ENCODE data around the gene DENND6B. TPM values are rescaled to one million over a fixed set of nuclear protein-coding genes. Genes with fewer than 3 reads are reported as not detected.

The DENND6B gene
- total and polyA plus RNA-seq, 2 of the 13 experiments (the other 11 are each of a cell fraction or from before 2014, with no cell fraction given) = 0.95 to 3.8 TPM

DNA sequence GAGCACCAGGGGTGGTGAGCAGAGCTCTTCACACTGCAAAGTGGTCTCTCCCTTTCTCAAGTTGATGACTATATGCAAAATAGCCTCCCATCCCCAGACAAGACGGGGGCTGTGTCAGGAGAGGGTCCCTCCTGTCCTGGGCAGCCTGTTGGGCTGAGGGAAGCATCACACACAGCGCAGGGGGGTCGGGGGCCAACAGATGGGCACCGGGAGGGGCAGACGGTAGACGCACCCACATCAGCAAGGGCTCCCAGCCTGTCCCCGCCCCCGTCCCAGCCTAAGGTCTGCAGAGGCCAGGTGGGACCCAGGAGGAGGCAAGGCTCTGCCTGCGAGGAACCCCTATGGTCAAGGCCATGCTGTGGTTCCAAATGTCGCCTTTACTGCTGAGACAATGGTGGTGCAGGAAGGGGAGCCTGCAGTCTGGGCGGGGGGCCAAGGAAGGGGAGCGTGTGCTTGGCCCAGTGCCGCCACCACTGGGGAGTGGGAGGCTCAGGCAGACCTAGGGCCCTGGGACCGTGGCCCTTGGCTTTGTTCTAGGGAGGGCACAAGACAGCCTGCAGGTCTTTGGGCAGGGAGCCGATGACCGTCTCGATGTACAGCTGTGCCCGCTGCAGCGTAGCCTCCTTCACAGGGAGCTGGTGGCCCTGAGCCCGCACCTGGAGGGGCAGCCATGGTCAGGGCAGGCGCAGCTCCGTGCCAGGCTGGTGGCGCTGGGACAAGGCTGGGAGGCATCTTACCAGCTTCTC lies 15.0 kb downstream of the DENND6B start (continued):
- no peak for TF ChIP-seq PAXIP1 (CRISPR knock-in tag; conservative IDR thresholded peaks at IDR 0.05)
- TF ChIP-seq, protein P1, sequence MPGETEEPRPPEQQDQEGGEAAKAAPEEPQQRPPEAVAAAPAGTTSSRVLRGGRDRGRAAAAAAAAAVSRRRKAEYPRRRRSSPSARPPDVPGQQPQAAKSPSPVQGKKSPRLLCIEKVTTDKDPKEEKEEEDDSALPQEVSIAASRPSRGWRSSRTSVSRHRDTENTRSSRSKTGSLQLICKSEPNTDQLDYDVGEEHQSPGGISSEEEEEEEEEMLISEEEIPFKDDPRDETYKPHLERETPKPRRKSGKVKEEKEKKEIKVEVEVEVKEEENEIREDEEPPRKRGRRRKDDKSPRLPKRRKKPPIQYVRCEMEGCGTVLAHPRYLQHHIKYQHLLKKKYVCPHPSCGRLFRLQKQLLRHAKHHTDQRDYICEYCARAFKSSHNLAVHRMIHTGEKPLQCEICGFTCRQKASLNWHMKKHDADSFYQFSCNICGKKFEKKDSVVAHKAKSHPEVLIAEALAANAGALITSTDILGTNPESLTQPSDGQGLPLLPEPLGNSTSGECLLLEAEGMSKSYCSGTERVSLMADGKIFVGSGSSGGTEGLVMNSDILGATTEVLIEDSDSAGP (CRISPR knock-in tag; IDR thresholded peaks at IDR 0.05; ENCODE audit: borderline replicate concordance) = peak; percentile 14; the same call in 1 of the 2 replicates
- TF ChIP-seq ZBTB10 (CRISPR knock-in tag; IDR thresholded peaks at IDR 0.05; ENCODE audit: borderline replicate concordance) = no peak
- TF ChIP-seq HNRNPL (IDR thresholded peaks at IDR 0.05; ENCODE audit: low read depth, low read length) = peak; percentile 63; the same call in 1 of the 2 replicates
- TF ChIP-seq SATB2 (CRISPR knock-in tag; IDR thresholded peaks at IDR 0.05) = no peak
- TF ChIP-seq, protein P2, sequence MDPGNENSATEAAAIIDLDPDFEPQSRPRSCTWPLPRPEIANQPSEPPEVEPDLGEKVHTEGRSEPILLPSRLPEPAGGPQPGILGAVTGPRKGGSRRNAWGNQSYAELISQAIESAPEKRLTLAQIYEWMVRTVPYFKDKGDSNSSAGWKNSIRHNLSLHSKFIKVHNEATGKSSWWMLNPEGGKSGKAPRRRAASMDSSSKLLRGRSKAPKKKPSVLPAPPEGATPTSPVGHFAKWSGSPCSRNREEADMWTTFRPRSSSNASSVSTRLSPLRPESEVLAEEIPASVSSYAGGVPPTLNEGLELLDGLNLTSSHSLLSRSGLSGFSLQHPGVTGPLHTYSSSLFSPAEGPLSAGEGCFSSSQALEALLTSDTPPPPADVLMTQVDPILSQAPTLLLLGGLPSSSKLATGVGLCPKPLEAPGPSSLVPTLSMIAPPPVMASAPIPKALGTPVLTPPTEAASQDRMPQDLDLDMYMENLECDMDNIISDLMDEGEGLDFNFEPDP (CRISPR knock-in tag; conservative IDR thresholded peaks at IDR 0.05) = no peak
- TF ChIP-seq PAF1 (CRISPR knock-in tag; IDR thresholded peaks at IDR 0.05) = no peak
- no peak for TF ChIP-seq ZNF468 (CRISPR knock-in tag; IDR thresholded peaks at IDR 0.05)
- TF ChIP-seq MBD4 (IDR thresholded peaks at IDR 0.05; ENCODE audit: borderline replicate concordance, low read length) = no peak
- TF ChIP-seq ZFYVE20 (CRISPR knock-in tag; IDR thresholded peaks at IDR 0.05; ENCODE audit: borderline replicate concordance, low read depth) = no peak
- no peak for TF ChIP-seq ZNF44 (CRISPR knock-in tag; IDR thresholded peaks at IDR 0.05)
- no peak for TF ChIP-seq MIXL1 (CRISPR knock-in tag; IDR thresholded peaks at IDR 0.05)
- peak; percentile 83 for TF ChIP-seq ZBTB38 (CRISPR knock-in tag; IDR thresholded peaks at IDR 0.05)

All from HepG2 (cell line).